NCI-H146 (cell line): ENCODE measurements around the gene TTLL7.
A peak's percentile ranks its signal among the peaks of the same experiment; 100 is the strongest.

ENCODE experiments used
- DNase-seq: peaks from one replicate; lab custom pipeline; 2025; lab: John Stamatoyannopoulos, UW

Gene TTLL7

GRCh38 chr1:83998498-83999315, at the start of gene TTLL7:
TTLL7 (minus strand) TSS chr1:83999132; CDS start chr1:83952211, 46,921 bp downstream.
- DNase-seq = peak; percentile 92

- DNase-seq = no peak
These were observed 43.5 kb upstream of the TTLL7 start for GRCh38 chr1:84042461-84042860.

- no peak for DNase-seq
These were observed 39.1 kb upstream of the TTLL7 start for GRCh38 chr1:84037758-84038611.

- DNase-seq = no peak
These were observed 32.9 kb upstream of the TTLL7 start for GRCh38 chr1:84031802-84032327.

GRCh38 chr1:84027368-84027767, 28.4 kb upstream of the TTLL7 start:
- no peak for DNase-seq

GRCh38 chr1:84025966-84026365, 27.0 kb upstream of the TTLL7 start:
- DNase-seq = no peak

- DNase-seq = no peak
These were observed 22.9 kb upstream of the TTLL7 start for GRCh38 chr1:84021822-84022221.

- DNase-seq = peak; percentile 3
These were observed 21.2 kb upstream of the TTLL7 start for GRCh38 chr1:84020151-84020550.

- no peak for DNase-seq
These were observed 20.3 kb upstream of the TTLL7 start for GRCh38 chr1:84019217-84019616.

GRCh38 chr1:84013708-84014107, 14.8 kb upstream of the TTLL7 start:
- no peak for DNase-seq

- DNase-seq = no peak
These were observed 13.1 kb upstream of the TTLL7 start for GRCh38 chr1:84012018-84012417.

GRCh38 chr1:84010136-84010535, 11.2 kb upstream of the TTLL7 start:
- DNase-seq = no peak

- no peak for DNase-seq
These were observed 9.7 kb upstream of the TTLL7 start for GRCh38 chr1:84008631-84009030.

- no peak for DNase-seq
These were observed 7.7 kb upstream of the TTLL7 start for GRCh38 chr1:84006591-84006990.

GRCh38 chr1:84001501-84001900, 2.6 kb upstream of the TTLL7 start:
- no peak for DNase-seq

GRCh38 chr1:84000954-84001495, 2.1 kb upstream of the TTLL7 start:
- DNase-seq = no peak

- no peak for DNase-seq
These were observed 1.4 kb upstream of the TTLL7 start for GRCh38 chr1:84000196-84000885.

- DNase-seq = peak; percentile 92
These were observed 436 bp upstream of the TTLL7 start for GRCh38 chr1:83999316-83999819.

GRCh38 chr1:83998205-83998497, 781 bp downstream of the TTLL7 start:
- peak; percentile 60 for DNase-seq

GRCh38 chr1:83997631-83998030, 1.3 kb downstream of the TTLL7 start:
- DNase-seq = no peak

- no peak for DNase-seq
These were observed 2.3 kb downstream of the TTLL7 start for GRCh38 chr1:83996621-83997020.

GRCh38 chr1:83996191-83996590, 2.7 kb downstream of the TTLL7 start:
- no peak for DNase-seq
